ENCODE results near the gene ATMIN. TPM values are rescaled to one million over a fixed set of nuclear protein-coding genes. Genes with fewer than 3 reads are reported as not detected.

ATMIN gene
- total RNA-seq = 36.8 TPM
- long read RNA-seq, full-length matches to known transcripts = 2 of 14 reads
- long read RNA-seq, partial matches to known transcripts = 10 of 14 reads
- long read RNA-seq, other reads (novel, unspliced or antisense) = 2 of 14 reads

GRCh38 chr16:81035398-81035974 is at the start of gene ATMIN:
Gene ATMIN, plus strand, starts transcription at chr16:81035842. Its CDS starts 29 bp downstream, at chr16:81035871.
- DNase-seq (ENCODE audit: low spot score) = peak; percentile 95

GRCh38 chr16:80986557-80986956 is 49.1 kb upstream of the ATMIN start:
- no peak for DNase-seq (ENCODE audit: low spot score)

GRCh38 chr16:80988756-80989155 is 46.9 kb upstream of the ATMIN start:
- no peak for DNase-seq (ENCODE audit: low spot score)

GRCh38 chr16:80989801-80990200 is 45.8 kb upstream of the ATMIN start:
- DNase-seq (ENCODE audit: low spot score) = no peak

GRCh38 chr16:80990577-80990976 is 45.1 kb upstream of the ATMIN start:
- DNase-seq (ENCODE audit: low spot score) = no peak

- no peak for DNase-seq (ENCODE audit: low spot score)
These were observed 44.7 kb upstream of the ATMIN start for GRCh38 chr16:80990978-80991377.

- DNase-seq (ENCODE audit: low spot score) = no peak
These were observed 43.7 kb upstream of the ATMIN start for GRCh38 chr16:80991792-80992430.

GRCh38 chr16:80992676-80993293 is 42.9 kb upstream of the ATMIN start:
- no peak for DNase-seq (ENCODE audit: low spot score)

- DNase-seq (ENCODE audit: low spot score) = no peak
These were observed 42.3 kb upstream of the ATMIN start for GRCh38 chr16:80993307-80993706.

GRCh38 chr16:80993834-80994233 is 41.8 kb upstream of the ATMIN start:
- DNase-seq (ENCODE audit: low spot score) = no peak

- DNase-seq (ENCODE audit: low spot score) = no peak
These were observed 41.2 kb upstream of the ATMIN start for GRCh38 chr16:80994451-80994850.

GRCh38 chr16:80996688-80997138 is 38.9 kb upstream of the ATMIN start:
- no peak for DNase-seq (ENCODE audit: low spot score)

GRCh38 chr16:80997139-80997798 is 38.4 kb upstream of the ATMIN start:
- no peak for DNase-seq (ENCODE audit: low spot score)

GRCh38 chr16:80997964-80998620 is 37.5 kb upstream of the ATMIN start:
- DNase-seq (ENCODE audit: low spot score) = no peak

- no peak for DNase-seq (ENCODE audit: low spot score)
These were observed 34.8 kb upstream of the ATMIN start for GRCh38 chr16:81000873-81001272.

GRCh38 chr16:81001330-81001729 is 34.3 kb upstream of the ATMIN start:
- DNase-seq (ENCODE audit: low spot score) = no peak

- DNase-seq (ENCODE audit: low spot score) = no peak
These were observed 32.6 kb upstream of the ATMIN start for GRCh38 chr16:81003064-81003463.

GRCh38 chr16:81003610-81004460 is 31.8 kb upstream of the ATMIN start:
- no peak for DNase-seq (ENCODE audit: low spot score)

- no peak for DNase-seq (ENCODE audit: low spot score)
These were observed 30.8 kb upstream of the ATMIN start for GRCh38 chr16:81004646-81005353.
